Measurements from ENCODE around the gene RFX6. TPM values are rescaled to one million over a fixed set of nuclear protein-coding genes. Genes with fewer than 3 reads are reported as not detected.

The RFX6 gene
- polyA plus RNA-seq, 1 of the 3 experiments (the other 2 are of a cell fraction), result not detected

DNA sequence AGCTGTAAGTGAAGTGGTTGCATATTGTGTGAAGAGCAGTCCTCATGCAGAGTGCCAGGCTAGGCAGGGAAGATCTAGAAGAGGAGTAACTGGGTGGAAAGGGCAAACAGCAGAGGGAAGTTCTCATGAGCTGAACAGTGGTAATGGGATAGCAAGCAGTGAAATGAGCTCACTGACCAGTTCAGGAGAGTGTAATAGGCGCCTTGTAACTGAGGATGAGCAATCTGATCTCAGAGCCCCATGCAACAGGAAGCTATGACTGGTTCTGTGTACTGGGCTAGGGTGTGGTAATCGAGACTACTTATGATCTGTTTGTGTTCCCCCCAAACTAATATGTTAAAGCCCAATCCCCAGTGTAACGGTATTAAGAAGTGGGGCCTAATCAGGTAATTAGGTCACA lies 98.6 kb downstream of the RFX6 start:
- H3K36me3 ChIP-seq (replicated peaks in 1 of 2; ENCODE audit: control insufficient read depth in 1 of 2, insufficient read depth in 2 of 2, low read length in 1 of 2), result no peaks in the 10 kb centered on the region
- no peaks in the 10 kb centered on the region; the same call in 1 of the 2 replicates for H3K27me3 ChIP-seq (ENCODE audit: insufficient read depth)
- no peak overlapping the region for H3K4me2 ChIP-seq
- H3K4me1 ChIP-seq (ENCODE audit: control insufficient read depth in 1 of 2, insufficient read depth in 2 of 2, low read depth in 1 of 2, low read length in 1 of 2), result no peaks in the 10 kb centered on the region
- 5% methylated on average over 3 of the region's 3 CpGs for WGBS (ENCODE audit: low lambda C conversion rate)
- H4K20me1 ChIP-seq (ENCODE audit: insufficient read depth), result no peaks in the 10 kb centered on the region
- no peaks in the 10 kb centered on the region for H3K9me3 ChIP-seq
- H3F3A ChIP-seq (replicated peaks; ENCODE audit: insufficient read depth), result no peaks in the 10 kb centered on the region
- no peak for DNase-seq
- H3K79me2 ChIP-seq (ENCODE audit: insufficient read depth), result no peaks in the 10 kb centered on the region
- TF ChIP-seq, protein P1, sequence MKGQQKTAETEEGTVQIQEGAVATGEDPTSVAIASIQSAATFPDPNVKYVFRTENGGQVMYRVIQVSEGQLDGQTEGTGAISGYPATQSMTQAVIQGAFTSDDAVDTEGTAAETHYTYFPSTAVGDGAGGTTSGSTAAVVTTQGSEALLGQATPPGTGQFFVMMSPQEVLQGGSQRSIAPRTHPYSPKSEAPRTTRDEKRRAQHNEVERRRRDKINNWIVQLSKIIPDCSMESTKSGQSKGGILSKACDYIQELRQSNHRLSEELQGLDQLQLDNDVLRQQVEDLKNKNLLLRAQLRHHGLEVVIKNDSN (IDR thresholded peaks at IDR 0.05; ENCODE audit: borderline replicate concordance, low read depth), result no peak
- TF ChIP-seq RFX5 (IDR thresholded peaks at IDR 0.05; ENCODE audit: low read length) (no peak), GATA2 (CRISPR knock-in tag; IDR thresholded peaks at IDR 0.05) (no peak), RCOR1 (IDR thresholded peaks at IDR 0.05; ENCODE audit: low read length) (no peak), TCF12 (IDR thresholded peaks at IDR 0.05) (no peak)
- TF ChIP-seq, protein P2, sequence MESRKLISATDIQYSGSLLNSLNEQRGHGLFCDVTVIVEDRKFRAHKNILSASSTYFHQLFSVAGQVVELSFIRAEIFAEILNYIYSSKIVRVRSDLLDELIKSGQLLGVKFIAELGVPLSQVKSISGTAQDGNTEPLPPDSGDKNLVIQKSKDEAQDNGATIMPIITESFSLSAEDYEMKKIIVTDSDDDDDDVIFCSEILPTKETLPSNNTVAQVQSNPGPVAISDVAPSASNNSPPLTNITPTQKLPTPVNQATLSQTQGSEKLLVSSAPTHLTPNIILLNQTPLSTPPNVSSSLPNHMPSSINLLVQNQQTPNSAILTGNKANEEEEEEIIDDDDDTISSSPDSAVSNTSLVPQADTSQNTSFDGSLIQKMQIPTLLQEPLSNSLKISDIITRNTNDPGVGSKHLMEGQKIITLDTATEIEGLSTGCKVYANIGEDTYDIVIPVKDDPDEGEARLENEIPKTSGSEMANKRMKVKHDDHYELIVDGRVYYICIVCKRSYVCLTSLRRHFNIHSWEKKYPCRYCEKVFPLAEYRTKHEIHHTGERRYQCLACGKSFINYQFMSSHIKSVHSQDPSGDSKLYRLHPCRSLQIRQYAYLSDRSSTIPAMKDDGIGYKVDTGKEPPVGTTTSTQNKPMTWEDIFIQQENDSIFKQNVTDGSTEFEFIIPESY (IDR thresholded peaks at IDR 0.05; ENCODE audit: borderline replicate concordance, low read depth), result no peak
- no peak overlapping the region for H3K4me3 ChIP-seq (ENCODE audit: low read depth in 2 of 2, low read length in 1 of 2)
- H3K27ac ChIP-seq (ENCODE audit: low read depth in 2 of 2, low read length in 1 of 2), result no peak overlapping the region
- no peak overlapping the region for H2AFZ ChIP-seq (ENCODE audit: low read depth)
- no peaks in the 10 kb centered on the region for H3K9me2 ChIP-seq
- CTCF ChIA-PET, result no interaction called here
- POLR2A ChIA-PET, result no interaction called here
- H3K9ac ChIP-seq, result no peak overlapping the region

DNA sequence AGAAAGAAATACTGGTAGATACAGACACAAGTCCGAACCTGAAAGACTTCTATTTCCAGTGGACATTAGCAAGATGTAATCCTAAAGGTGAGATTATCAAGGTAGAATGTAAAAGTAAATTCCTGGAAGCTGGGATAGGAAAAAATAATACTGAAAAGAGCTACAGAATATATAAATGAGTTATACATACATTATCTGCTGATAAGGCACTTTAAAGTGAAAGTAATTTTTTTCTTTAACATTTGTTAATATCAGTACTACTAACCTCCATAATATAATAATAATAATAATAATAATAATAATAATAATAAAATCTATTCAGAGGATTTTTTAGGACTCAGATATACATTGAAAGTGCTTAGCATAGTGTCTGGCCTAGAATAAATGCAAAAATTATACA lies 102.5 kb downstream of the RFX6 start:
- Histone ChIP-seq H3K9me2 (no peaks in the 10 kb centered on the region), H3K4me1 (ENCODE audit: control insufficient read depth in 1 of 2, insufficient read depth in 2 of 2, low read depth in 1 of 2, low read length in 1 of 2) (no peaks in the 10 kb centered on the region), H3F3A (replicated peaks; ENCODE audit: insufficient read depth) (no peaks in the 10 kb centered on the region), H3K27me3 (ENCODE audit: insufficient read depth) (no peaks in the 10 kb centered on the region), H3K36me3 (replicated peaks in 1 of 2; ENCODE audit: control insufficient read depth in 1 of 2, insufficient read depth in 2 of 2, low read length in 1 of 2) (no peaks in the 10 kb centered on the region), H3K79me2 (ENCODE audit: insufficient read depth) (no peaks in the 10 kb centered on the region), H3K4me2 (no peak overlapping the region), H4K20me1 (ENCODE audit: insufficient read depth) (no peaks in the 10 kb centered on the region), H2AFZ (ENCODE audit: low read depth) (no peak overlapping the region), H3K9ac (no peak overlapping the region), H3K27ac (ENCODE audit: low read depth in 2 of 2, low read length in 1 of 2) (no peak overlapping the region), H3K4me3 (ENCODE audit: low read depth in 2 of 2, low read length in 1 of 2) (no peak overlapping the region), H3K9me3 (no peaks in the 10 kb centered on the region)
- ChIA-PET CTCF (no interaction called here), POLR2A (no interaction called here)
- no peak for TF ChIP-seq SIN3A (IDR thresholded peaks at IDR 0.05; ENCODE audit: borderline replicate concordance, low read depth, low read length)
- TF ChIP-seq EP300 (IDR thresholded peaks at IDR 0.05; ENCODE audit: borderline replicate concordance in 1 of 2, low read depth in 1 of 2, low read length in 1 of 2), result no peak
- TF ChIP-seq TEAD4 (IDR thresholded peaks at IDR 0.05; ENCODE audit: borderline replicate concordance, insufficient read depth), result no peak
- TF ChIP-seq FOSL2 (IDR thresholded peaks at IDR 0.05; ENCODE audit: borderline replicate concordance, low read depth), result no peak
- TF ChIP-seq JUND (IDR thresholded peaks at IDR 0.05), result no peak
- TF ChIP-seq NFIC (IDR thresholded peaks at IDR 0.05; ENCODE audit: borderline replicate concordance), result no peak
- TF ChIP-seq TCF12 (IDR thresholded peaks at IDR 0.05), result no peak
- no peak for TF ChIP-seq TAF1 (IDR thresholded peaks at IDR 0.05; ENCODE audit: borderline replicate concordance, low read depth, low read length)
- TF ChIP-seq POLR2AphosphoS5 (IDR thresholded peaks at IDR 0.05; ENCODE audit: low read depth, low read length), result no peak
- no peak for TF ChIP-seq FOXJ3 (CRISPR knock-in tag; IDR thresholded peaks at IDR 0.05)
- no peak for TF ChIP-seq RXRA (IDR thresholded peaks at IDR 0.05; ENCODE audit: borderline replicate concordance, low read depth)
- TF ChIP-seq RCOR1 (IDR thresholded peaks at IDR 0.05; ENCODE audit: low read length), result no peak
- WGBS (ENCODE audit: low lambda C conversion rate), result 0% methylated on average over 1 of the region's 1 CpG
- no peak for DNase-seq

Other genes with a start within 250 kb of the RFX6 start
- gene ZUP1, start 208.5 kb upstream of the RFX6 start, polyA plus RNA-seq (2012; rRNA removed), result 5.5 and 7.1 TPM in 2 replicates
- 1.9 and 2.3 TPM in 2 replicates for gene KPNA5, start 196.0 kb upstream of the RFX6 start, polyA plus RNA-seq (2012; rRNA removed)
- not detected in 2 replicates for gene FAM162B, start 111.5 kb upstream of the RFX6 start, polyA plus RNA-seq (2012; rRNA removed)
- gene GPRC6A, start 48.2 kb upstream of the RFX6 start, polyA plus RNA-seq (2012; rRNA removed), result not detected in 2 replicates

All from SK-N-SH (cell line).